Liver (tissue), 9 donors: Measurements from ENCODE around the gene NOS3. TPM values are rescaled to one million over a fixed set of nuclear protein-coding genes. Genes with fewer than 3 reads are reported as not detected.

ENCODE experiments used
- DNase-seq: peaks from one replicate; pipeline ENCODE4 v3.0.0-alpha.2; 2017; ENCODE audit warnings: low spot score
- H3K27ac ChIP-seq, 2 donors: one replicate each; pipeline ENCODE4 v1.7.0; 2013; ENCODE audit warnings: inconsistent platforms in 2 of 2, low read length in 2 of 2, control low read depth in 1 of 2, low read depth in 1 of 2, mild to moderate bottlenecking in 1 of 2
- H3K27me3 ChIP-seq, 4 donors: one replicate each; pipeline versions ENCODE4 v1.6.1 to v1.7.0; 2013; ENCODE audit warnings: low read length in 3 of 4, inconsistent platforms in 1 of 4, mild to moderate bottlenecking in 1 of 4, moderate library complexity in 1 of 4; ENCODE audit not compliant: control insufficient read depth in 4 of 4, insufficient read depth in 4 of 4
- H3K36me3 ChIP-seq, 4 donors: one replicate each; pipeline versions ENCODE4 v1.6.1 to v1.7.0; 2013; ENCODE audit warnings: low read length in 3 of 4, mild to moderate bottlenecking in 3 of 4, low read depth in 1 of 4, moderate library complexity in 1 of 4; ENCODE audit not compliant: control insufficient read depth in 4 of 4, insufficient read depth in 3 of 4
- H3K4me1 ChIP-seq, 4 donors: one replicate each; pipeline versions ENCODE4 v1.6.1 to v1.7.0; 2013; ENCODE audit warnings: low read length in 3 of 4, mild to moderate bottlenecking in 3 of 4, moderate library complexity in 1 of 4; ENCODE audit not compliant: control insufficient read depth in 4 of 4, insufficient read depth in 4 of 4
- H3K4me3 ChIP-seq, 3 donors: one replicate each; pipeline versions ENCODE4 v1.6.1 to v1.7.0; 2013; ENCODE audit warnings: low read length in 3 of 3, control low read depth in 1 of 3, low read depth in 1 of 3, mild to moderate bottlenecking in 1 of 3
- H3K9ac ChIP-seq, 2 donors: one replicate each; pipeline ENCODE4 v1.7.0; 2013; ENCODE audit warnings: low read length in 2 of 2, mild to moderate bottlenecking in 2 of 2, moderate library complexity in 2 of 2, control low read depth in 1 of 2, low read depth in 1 of 2
- H3K9me3 ChIP-seq, 4 donors: one replicate each; pipeline versions ENCODE4 v1.6.1 to v1.7.0; 2013; ENCODE audit warnings: low read length in 3 of 4; ENCODE audit not compliant: control insufficient read depth in 4 of 4
- ATF3 ChIP-seq: IDR thresholded peaks from 2 replicates; pipeline ENCODE4 v1.6.1; 2016; ENCODE audit warnings: antibody characterized with exemption
- FOXA1 ChIP-seq: IDR thresholded peaks from 2 replicates; pipeline ENCODE4 v1.6.1; 2016; ENCODE audit warnings: antibody characterized with exemption
- GABPA ChIP-seq, 2 donors: IDR thresholded peaks in 1 of 2; conservative IDR thresholded peaks in 1 of 2; 2 replicates each; pipeline ENCODE4 v1.6.1; 2016; ENCODE audit warnings: antibody characterized with exemption in 2 of 2, mild to moderate bottlenecking in 1 of 2, moderate library complexity in 1 of 2
- HNF4A ChIP-seq, 2 donors: conservative IDR thresholded peaks; 2 replicates each; pipeline ENCODE4 v1.6.1; 2016; ENCODE audit warnings: antibody characterized with exemption in 2 of 2, mild to moderate bottlenecking in 2 of 2
- HNF4G ChIP-seq: IDR thresholded peaks from 2 replicates; pipeline ENCODE4 v1.6.1; 2016; ENCODE audit warnings: antibody characterized with exemption
- JUND ChIP-seq, 2 donors: IDR thresholded peaks; 2 replicates each; pipeline ENCODE4 v1.6.1; 2016; ENCODE audit warnings: antibody characterized with exemption in 2 of 2
- MAX ChIP-seq: IDR thresholded peaks from 2 replicates; pipeline ENCODE4 v1.6.1; 2016; ENCODE audit warnings: antibody characterized with exemption
- REST ChIP-seq: IDR thresholded peaks from 2 replicates; pipeline ENCODE4 v1.6.1; 2016; ENCODE audit warnings: antibody characterized with exemption, mild to moderate bottlenecking
- RXRA ChIP-seq, 2 donors: IDR thresholded peaks; 2 replicates each; pipeline ENCODE4 v1.6.1; 2017 to 2018; ENCODE audit warnings: antibody characterized with exemption in 2 of 2, mild to moderate bottlenecking in 1 of 2
- SP1 ChIP-seq: IDR thresholded peaks from 2 replicates; pipeline ENCODE4 v1.6.1; 2018; ENCODE audit warnings: antibody characterized with exemption, mild to moderate bottlenecking
- YY1 ChIP-seq: IDR thresholded peaks from 2 replicates; pipeline ENCODE4 v1.6.1; 2016; ENCODE audit warnings: antibody characterized with exemption, mild to moderate bottlenecking
- ZBTB33 ChIP-seq: IDR thresholded peaks from 2 replicates; pipeline ENCODE4 v1.6.1; 2016; ENCODE audit warnings: antibody characterized with exemption
- WGBS: extraction: QIAGEN DNeasy Blood & Tissue Kit; methylation state at CpG from one replicate; pipeline ENCODE4 v1.1.7; 2013; 5-methylcytosine and 5-hydroxymethylcytosine counted together
- polyA plus RNA-seq, 2 donors: library from polyadenylated mRNA; stranded (reverse) in 1 of 2; unstranded in 1 of 2; fragments of 200-250 nt in 1 of 2; fragments of >200 nt in 1 of 2; fragmentation: Nextera tagmentation in 1 of 2; extraction: Ambion mirVana in 1 of 2; gene quantifications; one replicate each; pipeline versions ENCODE4 v1.2.1 to v1.2.3, GENCODE V29; 2013 to 2015
- total RNA-seq, 2 donors: library from RNA; depleted of rRNA; stranded (reverse); fragments of >200 nt; gene quantifications; one replicate each; pipeline ENCODE4 v1.2.3, GENCODE V29; 2014
- TF ChIP-seq, protein P1 (sequence below): fragments of 150-350 bp; IDR thresholded peaks from 2 replicates; pipeline ENCODE4 v1.5.1; 2017; ENCODE audit warnings: improper control_type of control experiment, low read depth, low read length; ENCODE audit not compliant: missing input control
- donor health status: healthy.
- donor health status: healthy.
- donor health status: healthy.
- donor health status: healthy.
- donor health status: healthy.

NOS3 gene
- total and polyA plus RNA-seq, 4 donors: 1.6 to 6.1 (median 5.1) TPM

GRCh38 chr7:150977382-150978125 lies 13.3 kb upstream of the NOS3 start:
- TF ChIP-seq, protein P1, sequence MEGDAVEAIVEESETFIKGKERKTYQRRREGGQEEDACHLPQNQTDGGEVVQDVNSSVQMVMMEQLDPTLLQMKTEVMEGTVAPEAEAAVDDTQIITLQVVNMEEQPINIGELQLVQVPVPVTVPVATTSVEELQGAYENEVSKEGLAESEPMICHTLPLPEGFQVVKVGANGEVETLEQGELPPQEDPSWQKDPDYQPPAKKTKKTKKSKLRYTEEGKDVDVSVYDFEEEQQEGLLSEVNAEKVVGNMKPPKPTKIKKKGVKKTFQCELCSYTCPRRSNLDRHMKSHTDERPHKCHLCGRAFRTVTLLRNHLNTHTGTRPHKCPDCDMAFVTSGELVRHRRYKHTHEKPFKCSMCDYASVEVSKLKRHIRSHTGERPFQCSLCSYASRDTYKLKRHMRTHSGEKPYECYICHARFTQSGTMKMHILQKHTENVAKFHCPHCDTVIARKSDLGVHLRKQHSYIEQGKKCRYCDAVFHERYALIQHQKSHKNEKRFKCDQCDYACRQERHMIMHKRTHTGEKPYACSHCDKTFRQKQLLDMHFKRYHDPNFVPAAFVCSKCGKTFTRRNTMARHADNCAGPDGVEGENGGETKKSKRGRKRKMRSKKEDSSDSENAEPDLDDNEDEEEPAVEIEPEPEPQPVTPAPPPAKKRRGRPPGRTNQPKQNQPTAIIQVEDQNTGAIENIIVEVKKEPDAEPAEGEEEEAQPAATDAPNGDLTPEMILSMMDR: no peak
- no peak for TF ChIP-seq GABPA (IDR thresholded peaks at IDR 0.05 in 1 of 2, conservative IDR thresholded peaks at IDR 0.05 in 1 of 2)
- no peak for TF ChIP-seq ATF3
- no peak for TF ChIP-seq FOXA1
- TF ChIP-seq HNF4G: no peak
- no peak for TF ChIP-seq REST
- TF ChIP-seq SP1: no peak
- TF ChIP-seq ZBTB33: no peak
- TF ChIP-seq JUND (IDR thresholded peaks at IDR 0.05): no peak
- no peak for TF ChIP-seq RXRA (IDR thresholded peaks at IDR 0.05)
- no peak for TF ChIP-seq YY1
- TF ChIP-seq HNF4A (conservative IDR thresholded peaks at IDR 0.05): no peak
- no peak for TF ChIP-seq MAX
- H3K4me3 ChIP-seq: peak overlapping the region in 1 of 3 donors; percentile 48
- peaks cover 0 to 23% (median 9%) of the 10 kb centered on the region in 4 donors for H3K4me1 ChIP-seq
- H3K27ac ChIP-seq: no peak overlapping the region
- H3K9ac ChIP-seq: no peak overlapping the region
- H3K36me3 ChIP-seq: no peaks in the 10 kb centered on the region
- no peak for DNase-seq
- H3K9me3 ChIP-seq: no peaks in the 10 kb centered on the region
- peaks cover 0 to 12% (median 5%) of the 10 kb centered on the region in 4 donors for H3K27me3 ChIP-seq
- WGBS: 6% methylated on average over 62 of the region's 62 CpGs
